ENCODE measurements around the gene PCSK9.
"Not testable (repeated sequence)": the region's sequence is repeated elsewhere in the genome, so short reads cannot be mapped to it uniquely, and the experiment has no call there.

PCSK9 gene

GRCh38 chr1:55010194-55010886, 29.0 kb upstream of the PCSK9 start:
- DNase-seq: no peak

DNA sequence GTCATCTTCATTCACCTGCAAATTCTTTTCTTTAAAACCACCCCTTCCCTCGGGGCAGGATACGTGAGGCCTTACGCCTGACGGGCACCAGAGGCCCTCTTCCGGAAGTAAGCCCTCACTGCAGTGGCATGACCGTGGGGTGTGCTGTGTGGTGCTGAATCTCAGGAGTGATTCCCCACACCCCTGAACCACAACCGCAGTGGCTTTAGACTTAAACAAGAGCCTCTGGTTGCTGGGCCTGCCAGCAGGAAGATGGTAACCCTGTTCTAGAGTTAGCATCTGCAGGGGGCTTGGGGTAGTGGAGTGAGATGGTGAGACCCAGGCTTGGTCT, 28.5 kb upstream of the PCSK9 start:
- no peak for DNase-seq

DNA sequence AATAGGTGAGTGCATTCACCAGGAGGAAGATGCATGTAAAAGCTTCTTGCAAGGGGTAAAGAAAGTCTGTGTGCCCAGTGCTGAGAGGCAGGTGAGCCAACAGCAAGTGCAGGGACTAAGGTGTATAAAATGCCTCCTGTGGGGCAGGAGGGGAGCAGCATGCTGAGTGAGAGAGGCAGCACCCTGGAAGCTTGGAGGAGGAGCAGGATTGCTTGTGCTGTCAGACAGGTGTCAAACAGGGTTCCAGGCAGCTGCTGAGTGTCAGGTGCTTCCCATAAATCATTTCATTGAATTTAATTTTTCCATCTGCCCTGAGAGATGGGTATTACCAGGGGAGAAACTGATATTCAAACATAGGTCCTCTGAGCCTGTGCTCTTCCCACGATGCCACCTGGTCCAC, 26.7 kb upstream of the PCSK9 start:
- no peak for DNase-seq

- DNase-seq: no peak
Observed at GRCh38 chr1:55015123-55015522, 24.2 kb upstream of the PCSK9 start.

DNA sequence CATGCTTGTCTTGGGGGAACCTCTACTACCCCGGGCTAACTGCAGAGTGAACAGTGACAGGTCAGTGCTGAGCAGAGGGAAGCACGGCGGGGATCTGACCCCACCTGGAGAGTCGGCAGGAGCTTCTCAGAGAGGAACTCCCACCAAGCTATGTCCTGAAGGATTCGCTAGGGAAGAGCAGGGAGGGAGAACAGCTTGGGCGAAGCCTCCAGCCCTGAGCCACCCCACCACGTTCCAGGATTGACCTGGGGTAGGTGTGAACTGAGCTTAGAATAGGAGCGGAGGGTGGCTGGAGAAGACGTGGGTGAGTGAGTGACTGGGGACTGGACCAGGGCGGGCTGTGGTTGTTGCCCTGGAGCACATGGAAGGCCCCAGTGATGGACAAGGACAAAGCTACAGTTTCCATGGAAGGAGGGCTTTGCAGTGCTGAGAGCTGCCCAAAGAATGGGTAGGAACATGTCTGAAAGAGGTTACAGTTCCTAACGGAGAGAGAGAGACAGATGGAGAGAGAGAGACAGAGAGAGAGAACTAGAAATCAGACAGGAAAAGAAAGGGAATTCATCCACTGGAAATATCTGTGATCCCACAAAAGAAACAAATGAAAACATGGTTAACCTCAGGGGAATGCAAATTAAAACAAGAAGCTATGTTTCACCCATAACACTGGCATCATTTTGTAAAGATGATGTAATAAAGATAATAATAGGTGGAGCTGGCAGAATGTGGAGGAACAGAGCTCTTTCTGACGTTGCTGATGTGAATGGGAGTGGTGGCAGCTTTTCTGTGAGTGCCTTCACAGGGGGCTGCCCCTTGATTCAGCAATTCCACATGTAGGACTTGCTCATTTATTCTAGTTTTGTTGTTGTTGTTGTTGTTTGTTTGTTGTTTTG, 23.4 kb upstream of the PCSK9 start:
- no peak for DNase-seq

DNA sequence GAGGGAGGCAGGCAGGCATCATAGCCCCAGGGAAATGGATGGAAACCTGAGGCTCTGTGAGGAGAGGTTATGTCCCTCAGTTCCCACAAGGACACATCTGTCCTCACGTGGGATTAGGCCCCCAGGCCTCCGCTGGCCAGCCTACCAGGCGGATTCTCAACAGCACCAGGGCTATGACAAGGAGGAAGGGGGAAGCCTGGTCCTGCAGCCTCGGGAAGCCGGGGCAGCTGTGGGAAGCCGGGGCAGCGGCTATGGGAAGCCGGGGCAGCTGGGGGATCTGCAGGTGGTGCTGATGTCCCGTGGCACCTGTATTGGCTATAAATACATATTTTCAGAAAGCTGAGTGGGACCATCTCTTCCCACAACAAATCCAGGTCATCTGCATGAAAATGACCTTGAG, 21.0 kb upstream of the PCSK9 start:
- no peak for DNase-seq

DNA sequence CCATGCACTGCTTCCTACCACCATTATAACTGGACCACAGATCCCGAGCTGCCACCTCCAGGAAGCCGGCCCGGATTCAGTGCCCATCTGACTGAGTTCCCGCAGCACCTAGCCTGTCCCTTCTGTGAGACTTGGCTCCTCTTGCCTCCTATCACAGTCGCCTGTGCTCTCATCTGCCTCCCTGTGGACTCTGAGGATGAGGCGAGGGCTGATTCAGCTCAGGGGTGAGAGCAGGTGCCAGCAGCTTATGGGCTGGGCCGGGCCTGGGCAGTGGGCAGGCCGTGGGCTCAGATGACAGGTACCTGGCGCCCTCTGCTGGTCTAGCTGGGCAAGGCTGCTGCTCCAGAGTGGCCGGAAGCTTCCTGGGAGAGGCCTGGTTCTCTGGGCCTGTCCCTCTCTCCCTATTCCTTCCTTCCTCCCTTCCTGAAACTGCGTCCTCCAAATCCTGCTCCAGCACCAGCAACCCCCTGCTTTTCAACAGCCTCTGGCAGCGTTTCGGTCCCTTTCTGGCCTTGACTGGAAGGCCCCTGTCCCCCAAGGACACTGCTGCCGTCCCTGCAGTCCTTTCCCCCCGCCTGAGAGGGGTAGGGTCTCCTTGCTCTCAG, 17.3 kb upstream of the PCSK9 start:
- DNase-seq: peak; percentile 70 to 83

- DNase-seq: not testable (repeated sequence)
Observed at GRCh38 chr1:55024163-55024562, 15.2 kb upstream of the PCSK9 start.

- DNase-seq: not testable (repeated sequence)
Observed at GRCh38 chr1:55026682-55027081, 12.7 kb upstream of the PCSK9 start.

- not testable (repeated sequence) for DNase-seq
Observed at GRCh38 chr1:55031098-55031497, 8.2 kb upstream of the PCSK9 start.

DNA sequence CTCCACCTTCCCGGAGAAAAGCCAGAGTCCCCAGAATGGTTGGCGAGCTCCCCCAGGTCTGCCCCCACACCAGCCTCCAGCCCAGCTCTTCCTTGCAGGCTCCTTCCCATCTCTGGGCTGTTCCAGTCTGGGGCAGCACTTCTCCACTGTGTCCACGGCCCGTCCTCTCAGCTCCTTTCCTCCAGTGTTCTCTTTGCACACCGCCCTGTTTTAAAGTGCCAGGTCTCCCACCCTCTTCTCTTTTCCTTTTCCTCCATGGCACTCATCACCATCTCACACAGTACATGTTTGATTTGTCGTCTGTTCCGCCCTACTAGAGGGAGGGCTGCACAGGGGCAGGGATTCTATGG, 6.1 kb upstream of the PCSK9 start:
- DNase-seq: no peak

GRCh38 chr1:55034476-55035133, 4.7 kb upstream of the PCSK9 start:
- no peak for DNase-seq

GRCh38 chr1:55035904-55036303, 3.4 kb upstream of the PCSK9 start:
- DNase-seq: no peak

GRCh38 chr1:55037733-55038551, 1.4 kb upstream of the PCSK9 start:
- no peak for DNase-seq

DNA sequence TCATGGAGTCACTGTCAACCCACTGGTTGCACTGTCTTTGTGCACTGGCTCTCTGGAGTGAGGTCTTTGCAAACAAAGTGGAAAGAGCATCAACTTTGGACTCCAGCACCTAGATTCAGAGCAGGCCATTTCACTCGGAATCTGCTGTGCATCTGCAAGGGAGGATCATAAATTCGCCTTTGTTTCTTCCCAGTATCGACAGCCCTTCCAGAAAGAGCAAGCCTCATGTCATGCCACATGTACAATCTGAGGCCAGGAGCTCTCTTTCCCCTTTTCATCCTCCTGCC, 853 bp upstream of the PCSK9 start:
- no peak for DNase-seq

DNA sequence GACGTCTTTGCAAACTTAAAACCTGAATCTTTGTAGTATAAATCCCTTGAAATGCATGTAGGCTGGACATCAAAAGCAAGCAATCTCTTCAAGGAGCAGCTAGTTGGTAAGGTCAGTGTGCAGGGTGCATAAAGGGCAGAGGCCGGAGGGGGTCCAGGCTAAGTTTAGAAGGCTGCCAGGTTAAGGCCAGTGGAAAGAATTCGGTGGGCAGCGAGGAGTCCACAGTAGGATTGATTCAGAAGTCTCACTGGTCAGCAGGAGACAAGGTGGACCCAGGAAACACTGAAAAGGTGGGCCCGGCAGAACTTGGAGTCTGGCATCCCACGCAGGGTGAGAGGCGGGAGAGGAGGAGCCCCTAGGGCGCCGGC, 390 bp upstream of the PCSK9 start:
- no peak for DNase-seq

DNA sequence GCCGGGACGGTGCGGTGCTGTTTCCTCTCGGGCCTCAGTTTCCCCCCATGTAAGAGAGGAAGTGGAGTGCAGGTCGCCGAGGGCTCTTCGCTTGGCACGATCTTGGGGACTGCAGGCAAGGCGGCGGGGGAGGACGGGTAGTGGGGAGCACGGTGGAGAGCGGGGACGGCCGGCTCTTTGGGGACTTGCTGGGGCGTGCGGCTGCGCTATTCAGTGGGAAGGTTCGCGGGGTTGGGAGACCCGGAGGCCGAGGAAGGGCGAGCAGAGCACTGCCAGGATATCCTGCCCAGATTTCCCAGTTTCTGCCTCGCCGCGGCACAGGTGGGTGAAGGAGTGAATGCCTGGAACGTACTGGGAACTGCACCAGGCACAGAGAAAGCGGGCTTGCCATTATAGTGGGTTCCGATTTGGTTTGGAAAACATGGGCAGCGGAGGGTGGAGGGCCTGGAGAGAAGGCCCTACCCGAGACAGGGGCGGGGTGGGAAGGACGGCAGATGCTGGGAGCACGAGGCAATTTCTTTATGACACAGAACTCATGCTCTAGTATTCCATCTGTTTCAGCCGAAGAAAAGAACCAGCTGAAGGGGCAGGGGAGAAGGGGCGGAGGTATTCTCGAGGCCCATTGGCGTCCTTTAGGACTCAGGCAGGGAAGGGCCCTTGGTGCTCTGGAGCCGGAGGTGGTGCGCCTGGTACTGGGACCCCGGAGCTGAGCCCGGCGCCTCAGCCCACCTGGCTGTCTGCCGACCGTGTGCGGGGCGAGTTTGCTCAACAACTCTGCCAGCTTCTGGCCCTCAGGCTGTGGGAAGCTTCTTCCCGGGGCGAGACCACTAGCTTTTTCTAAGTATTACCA, 960 bp downstream of the PCSK9 start:
- DNase-seq: no peak

DNA sequence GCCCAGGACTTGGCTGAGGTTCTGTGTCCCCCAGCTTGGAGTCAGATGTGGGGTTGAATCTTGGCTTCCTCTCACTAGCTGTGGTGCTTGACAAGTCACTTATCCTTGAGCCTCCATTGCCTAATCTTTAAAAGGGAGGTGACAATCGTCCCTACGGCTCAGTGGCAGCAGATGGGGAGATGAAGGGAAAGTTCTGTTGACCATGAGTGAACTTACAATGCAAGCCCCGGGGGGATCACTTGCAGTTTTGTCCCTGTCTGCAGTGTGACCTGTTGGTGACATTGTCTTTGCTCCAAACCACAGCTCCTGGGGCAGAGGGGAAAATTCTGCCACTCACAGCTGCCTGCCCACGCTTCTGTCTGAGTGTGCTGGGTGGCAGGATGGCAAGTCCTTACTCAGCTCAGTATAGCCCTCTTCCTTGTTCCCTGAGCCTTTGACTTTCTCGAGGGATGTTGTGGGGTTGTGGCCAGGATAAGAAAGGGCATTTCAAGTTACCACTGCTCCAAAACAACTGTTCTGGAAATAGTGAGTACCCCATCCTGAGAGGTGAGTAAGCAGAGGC, 1.7 kb downstream of the PCSK9 start:
- DNase-seq: no peak

DNA sequence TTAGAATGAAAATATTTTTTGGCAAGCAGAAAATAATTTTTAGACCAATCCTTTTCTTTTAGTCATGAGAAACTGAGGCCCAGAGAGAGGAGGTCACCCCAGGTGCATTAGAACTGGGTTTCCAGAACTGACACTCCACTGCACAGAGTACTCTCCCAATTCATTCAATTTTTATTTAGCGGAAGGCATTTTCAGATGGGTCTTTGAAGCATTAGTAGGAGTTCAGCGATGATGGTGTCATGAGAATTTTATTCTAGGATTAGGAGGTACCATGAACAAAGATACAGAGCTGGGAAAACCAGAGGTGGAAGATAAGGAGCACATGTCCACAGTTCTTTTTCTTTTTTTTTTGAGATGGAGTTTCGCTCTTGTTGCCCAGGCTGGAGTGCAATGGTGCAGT, 2.3 kb downstream of the PCSK9 start:
- DNase-seq: no peak

GRCh38 chr1:55043011-55043410, 3.7 kb downstream of the PCSK9 start:
- no peak for DNase-seq

- DNase-seq: no peak
Observed at GRCh38 chr1:55043726-55044125, 4.4 kb downstream of the PCSK9 start.
